ENCODE measurements around the gene ACAP3. TPM values are rescaled to one million over a fixed set of nuclear protein-coding genes. Genes with fewer than 3 reads are reported as not detected.
A peak's percentile ranks its signal among the peaks of the same experiment; 100 is the strongest.

Gene ACAP3
- total RNA-seq, 1 experiment from 2014 or later: 67.6 TPM

DNA sequence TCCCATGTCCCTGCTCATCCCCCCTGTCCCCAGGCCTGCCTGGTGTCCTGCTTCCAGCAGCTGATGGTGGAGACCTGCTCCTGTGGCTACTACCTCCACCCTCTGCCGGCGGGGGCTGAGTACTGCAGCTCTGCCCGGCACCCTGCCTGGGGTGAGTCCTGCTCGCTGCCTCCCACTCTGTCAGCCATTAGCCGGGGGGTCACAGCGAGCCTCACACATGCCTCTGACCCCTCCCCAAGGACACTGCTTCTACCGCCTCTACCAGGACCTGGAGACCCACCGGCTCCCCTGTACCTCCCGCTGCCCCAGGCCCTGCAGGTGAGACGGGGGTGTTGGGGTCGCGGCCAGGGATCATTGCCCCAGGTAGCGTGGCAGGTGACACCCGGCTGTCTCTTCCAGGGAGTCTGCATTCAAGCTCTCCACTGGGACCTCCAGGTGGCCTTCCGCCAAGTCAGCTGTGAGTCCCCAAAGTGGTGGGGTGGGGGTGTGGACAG, 17.4 kb downstream of the ACAP3 start:
- ChIA-PET CTCF (no interaction called here), POLR2A (ENCODE audit: low non-redundant PET) (no interaction called here)
- intact Hi-C loops (cut with micrococcal nuclease; ENCODE audit: unreplicated experiment): loop anchor here (2.0 kb wide), 1 partner anchor 167 kb away; no protein-coding TSS in a partner anchor
- H3K36me3 ChIP-seq (ENCODE audit: insufficient read depth, low read length, poor library complexity, severe bottlenecking): peaks cover 3% of the 10 kb centered on the region
- no peak for TF ChIP-seq EZH2 (IDR thresholded peaks at IDR 0.05; ENCODE audit: borderline replicate concordance, low read depth, low read length, poor library complexity, severe bottlenecking)
- TF ChIP-seq, protein P1, sequence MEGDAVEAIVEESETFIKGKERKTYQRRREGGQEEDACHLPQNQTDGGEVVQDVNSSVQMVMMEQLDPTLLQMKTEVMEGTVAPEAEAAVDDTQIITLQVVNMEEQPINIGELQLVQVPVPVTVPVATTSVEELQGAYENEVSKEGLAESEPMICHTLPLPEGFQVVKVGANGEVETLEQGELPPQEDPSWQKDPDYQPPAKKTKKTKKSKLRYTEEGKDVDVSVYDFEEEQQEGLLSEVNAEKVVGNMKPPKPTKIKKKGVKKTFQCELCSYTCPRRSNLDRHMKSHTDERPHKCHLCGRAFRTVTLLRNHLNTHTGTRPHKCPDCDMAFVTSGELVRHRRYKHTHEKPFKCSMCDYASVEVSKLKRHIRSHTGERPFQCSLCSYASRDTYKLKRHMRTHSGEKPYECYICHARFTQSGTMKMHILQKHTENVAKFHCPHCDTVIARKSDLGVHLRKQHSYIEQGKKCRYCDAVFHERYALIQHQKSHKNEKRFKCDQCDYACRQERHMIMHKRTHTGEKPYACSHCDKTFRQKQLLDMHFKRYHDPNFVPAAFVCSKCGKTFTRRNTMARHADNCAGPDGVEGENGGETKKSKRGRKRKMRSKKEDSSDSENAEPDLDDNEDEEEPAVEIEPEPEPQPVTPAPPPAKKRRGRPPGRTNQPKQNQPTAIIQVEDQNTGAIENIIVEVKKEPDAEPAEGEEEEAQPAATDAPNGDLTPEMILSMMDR (conservative IDR thresholded peaks at IDR 0.05; ENCODE audit: low read depth, low read length): peak; percentile 64
- no TSS peak for BruUV-seq (replicated peaks)
- H3K27me3 ChIP-seq (replicated peaks; ENCODE audit: insufficient read depth, low read depth, low read length, poor library complexity): no peaks in the 10 kb centered on the region
- no peaks in the 10 kb centered on the region for H3K4me1 ChIP-seq (ENCODE audit: insufficient read depth, low read length, poor library complexity, severe bottlenecking)
- no peaks in the 10 kb centered on the region for H3K9me3 ChIP-seq (ENCODE audit: low read depth, low read length, poor library complexity, severe bottlenecking)
- no peak overlapping the region for H3K27ac ChIP-seq (ENCODE audit: low read depth, low read length, poor library complexity, severe bottlenecking)
- no peak overlapping the region for H3K4me3 ChIP-seq (ENCODE audit: low read depth, low read length, poor library complexity, severe bottlenecking)
- peak; percentile 69 for DNase-seq (ENCODE audit: low spot score)

DNA sequence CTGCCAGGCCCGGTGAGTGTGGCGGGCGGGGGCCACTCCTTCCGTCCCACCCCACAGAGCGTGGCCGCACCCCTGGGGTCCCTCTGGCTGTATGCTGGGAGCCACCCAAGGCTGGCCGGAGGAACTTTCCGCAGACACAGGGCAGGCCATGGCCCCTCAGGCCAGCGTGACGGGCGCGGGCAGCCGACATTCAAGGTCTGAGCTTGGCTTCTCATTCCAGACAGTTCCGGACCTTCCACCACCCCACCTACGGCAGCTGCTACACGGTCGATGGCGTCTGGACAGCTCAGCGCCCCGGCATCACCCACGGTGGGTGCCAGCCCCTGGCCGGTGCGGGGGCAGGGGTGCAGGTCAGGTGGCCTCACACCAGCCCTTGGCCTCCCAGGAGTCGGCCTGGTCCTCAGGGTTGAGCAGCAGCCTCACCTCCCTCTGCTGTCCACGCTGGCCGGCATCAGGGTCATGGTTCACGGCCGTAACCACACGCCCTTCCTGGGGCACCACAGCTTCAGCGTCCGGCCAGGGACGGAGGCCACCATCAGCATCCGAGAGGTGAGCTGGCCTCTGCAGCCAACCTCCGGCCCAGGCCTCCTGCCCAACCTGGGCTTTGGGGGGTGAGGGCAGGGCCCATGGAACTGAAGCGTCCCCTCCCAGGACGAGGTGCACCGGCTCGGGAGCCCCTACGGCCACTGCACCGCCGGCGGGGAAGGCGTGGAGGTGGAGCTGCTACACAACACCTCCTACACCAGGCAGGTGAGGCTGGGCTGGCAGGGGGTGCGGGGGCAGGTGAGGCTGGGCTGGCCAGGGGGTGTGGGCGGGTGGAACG, 20.2 kb downstream of the ACAP3 start:
- H3K4me1 ChIP-seq (ENCODE audit: insufficient read depth, low read length, poor library complexity, severe bottlenecking): no peaks in the 10 kb centered on the region
- H3K36me3 ChIP-seq (ENCODE audit: insufficient read depth, low read length, poor library complexity, severe bottlenecking): no peaks in the 10 kb centered on the region
- no peak overlapping the region for H3K4me3 ChIP-seq (ENCODE audit: low read depth, low read length, poor library complexity, severe bottlenecking)
- CTCF ChIA-PET: no interaction called here
- no TSS peak for BruUV-seq (replicated peaks)
- no peaks in the 10 kb centered on the region for H3K27me3 ChIP-seq (replicated peaks; ENCODE audit: insufficient read depth, low read depth, low read length, poor library complexity)
- no peak for DNase-seq (ENCODE audit: low spot score)
- H3K27ac ChIP-seq (ENCODE audit: low read depth, low read length, poor library complexity, severe bottlenecking): no peak overlapping the region
- POLR2A ChIA-PET (ENCODE audit: low non-redundant PET): no interaction called here
- TF ChIP-seq EZH2 (IDR thresholded peaks at IDR 0.05; ENCODE audit: borderline replicate concordance, low read depth, low read length, poor library complexity, severe bottlenecking): no peak
- TF ChIP-seq, protein P1 (conservative IDR thresholded peaks at IDR 0.05; ENCODE audit: low read depth, low read length): no peak
- intact Hi-C loops (cut with micrococcal nuclease; ENCODE audit: unreplicated experiment): no loop called here
- no peaks in the 10 kb centered on the region for H3K9me3 ChIP-seq (ENCODE audit: low read depth, low read length, poor library complexity, severe bottlenecking)

DNA sequence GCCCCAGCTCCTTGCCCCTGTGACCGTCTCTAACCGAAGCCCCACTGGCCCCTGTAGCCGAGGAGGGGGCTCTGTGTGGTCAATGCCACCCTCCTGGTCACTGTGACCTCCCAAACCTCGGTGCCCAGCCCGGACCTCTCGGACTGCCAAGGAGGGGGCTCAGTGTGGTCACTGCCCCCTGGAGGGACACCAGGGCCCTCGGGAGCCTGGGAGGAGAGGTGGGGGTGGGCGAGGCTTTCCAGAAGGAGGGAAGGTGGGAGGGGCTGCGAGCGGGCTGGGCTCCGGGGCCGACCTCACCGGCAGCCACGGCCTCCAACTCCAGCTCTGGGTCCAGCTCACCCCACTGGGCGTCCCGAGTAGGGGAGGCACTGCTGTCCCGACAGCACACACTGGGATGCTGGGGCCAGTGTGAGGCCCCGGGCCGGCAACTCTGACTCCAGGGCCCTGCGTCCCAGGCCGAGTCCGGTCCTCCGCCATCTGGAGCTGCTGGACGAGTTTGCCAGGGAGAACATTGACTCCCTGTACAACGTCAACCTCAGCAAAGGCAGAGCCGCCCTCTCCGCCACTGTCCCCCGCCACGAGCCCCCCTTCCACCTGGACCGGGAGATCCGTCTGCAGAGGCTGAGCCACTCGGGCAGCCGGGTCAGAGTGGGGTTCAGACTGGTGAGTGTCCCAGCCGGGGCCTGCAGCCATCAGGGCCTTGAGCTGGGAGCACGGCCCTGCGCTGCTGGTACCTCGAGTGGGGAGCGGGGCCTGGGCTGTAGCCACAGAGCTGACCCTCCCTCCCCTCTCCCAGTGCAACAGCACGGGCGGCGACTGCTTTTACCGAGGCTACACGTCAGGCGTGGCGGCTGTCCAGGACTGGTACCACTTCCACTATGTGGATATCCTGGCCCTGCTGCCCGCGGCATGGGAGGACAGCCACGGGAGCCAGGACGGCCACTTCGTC, 21.1 kb downstream of the ACAP3 start:
- ChIA-PET CTCF (no interaction called here), POLR2A (ENCODE audit: low non-redundant PET) (no interaction called here)
- H3K9me3 ChIP-seq (ENCODE audit: low read depth, low read length, poor library complexity, severe bottlenecking): no peaks in the 10 kb centered on the region
- no peaks in the 10 kb centered on the region for H3K27me3 ChIP-seq (replicated peaks; ENCODE audit: insufficient read depth, low read depth, low read length, poor library complexity)
- no peaks in the 10 kb centered on the region for H3K4me1 ChIP-seq (ENCODE audit: insufficient read depth, low read length, poor library complexity, severe bottlenecking)
- BruUV-seq (replicated peaks): no TSS peak
- no peak overlapping the region for H3K27ac ChIP-seq (ENCODE audit: low read depth, low read length, poor library complexity, severe bottlenecking)
- intact Hi-C loops (cut with micrococcal nuclease; ENCODE audit: unreplicated experiment): no loop called here
- TF ChIP-seq, protein P1 (conservative IDR thresholded peaks at IDR 0.05; ENCODE audit: low read depth, low read length): no peak
- TF ChIP-seq EZH2 (IDR thresholded peaks at IDR 0.05; ENCODE audit: borderline replicate concordance, low read depth, low read length, poor library complexity, severe bottlenecking): no peak
- DNase-seq (ENCODE audit: low spot score): no peak
- H3K36me3 ChIP-seq (ENCODE audit: insufficient read depth, low read length, poor library complexity, severe bottlenecking): no peaks in the 10 kb centered on the region
- no peak overlapping the region for H3K4me3 ChIP-seq (ENCODE audit: low read depth, low read length, poor library complexity, severe bottlenecking)
